PC-3 (cell line): Measurements from ENCODE around the gene TP53AIP1. TPM values are rescaled to one million over a fixed set of nuclear protein-coding genes. Genes with fewer than 3 reads are reported as not detected.

Experiments used
- ATAC-seq: fragments of 200-7000 bp; cut with Tn5 transposase; 2 replicates; pipeline ENCODE4 v1.9.1; 2020; ENCODE audit warnings: mild to moderate bottlenecking, moderate library complexity
- BruUV-seq: library from RNA; stranded (reverse); fragments of 400-500 nt; replicated peaks from 2 replicates; lab custom pipeline; 2021; lab: Mats Ljungman, UMichigan
- CTCF ChIA-PET: fragments of 300-600 bp; sonication (Branson Sonifier 250); formaldehyde crosslinking; loops from one replicate; lab custom pipeline; 2022; ENCODE audit warnings: antibody characterized with exemption; lab: Charles Lee
- POLR2A ChIA-PET: fragments of 300-600 bp; sonication (Branson Sonifier 250); formaldehyde crosslinking; loops from one replicate; lab custom pipeline; 2022; ENCODE audit warnings: antibody characterized with exemption; ENCODE audit not compliant: unreplicated experiment; lab: Charles Lee
- DNase-seq: peaks from one replicate; pipeline ENCODE4 v3.0.0-alpha.2; 2015
- H2AFZ ChIP-seq: fragments of 300-600 bp; sonication (generic); 2 replicates; pipeline ENCODE4 v1.6.0; 2016; ENCODE audit warnings: antibody characterized with exemption, low read length
- H3F3A ChIP-seq: fragments of 300-600 bp; sonication (generic); one replicate; pipeline ENCODE4 v1.6.0; 2017; ENCODE audit warnings: antibody characterized with exemption, low read length, control low read depth, mild to moderate bottlenecking; ENCODE audit not compliant: unreplicated experiment
- H3K27ac ChIP-seq: fragments of 300-600 bp; sonication (generic); 2 replicates; pipeline ENCODE4 v1.5.1; 2016; ENCODE audit warnings: mild to moderate bottlenecking, low read length
- H3K27me3 ChIP-seq: fragments of 300-600 bp; sonication (generic); 2 replicates; pipeline ENCODE4 v1.6.1; 2016; ENCODE audit warnings: low read length, mixed read lengths
- H3K36me3 ChIP-seq: fragments of 300-600 bp; sonication (generic); 2 replicates; pipeline ENCODE4 v1.6.1; 2016; ENCODE audit warnings: low read depth, mixed run types, low read length, mixed read lengths
- H3K4me1 ChIP-seq: fragments of 300-600 bp; sonication (generic); 2 replicates; pipeline ENCODE4 v1.5.1; 2016; ENCODE audit warnings: low read length; ENCODE audit not compliant: insufficient read depth
- H3K4me2 ChIP-seq: fragments of 300-600 bp; sonication (generic); 2 replicates; pipeline ENCODE4 v1.6.0; 2016; ENCODE audit warnings: low read length
- H3K4me3 ChIP-seq: fragments of 300-600 bp; sonication (generic); 2 replicates; pipeline ENCODE4 v1.5.1; 2016; ENCODE audit warnings: mild to moderate bottlenecking, low read length, mixed read lengths
- H3K79me2 ChIP-seq: fragments of 300-600 bp; sonication (generic); 2 replicates; pipeline ENCODE4 v1.6.1; 2017; ENCODE audit warnings: low read length, mixed read lengths
- H3K9ac ChIP-seq: fragments of 300-600 bp; sonication (generic); 2 replicates; pipeline ENCODE4 v1.6.0; 2016; ENCODE audit warnings: mild to moderate bottlenecking, low read length
- H3K9me2 ChIP-seq: fragments of 300-600 bp; sonication (generic); replicated peaks from 2 replicates; pipeline ENCODE4 v1.6.1; 2016; ENCODE audit warnings: mixed run types, low read length, mixed read lengths
- H3K9me3 ChIP-seq: fragments of 300-600 bp; sonication (generic); 2 replicates; pipeline ENCODE4 v1.6.1; 2016; ENCODE audit warnings: low read length, mixed read lengths
- H4K20me1 ChIP-seq: fragments of 300-600 bp; sonication (generic); 2 replicates; pipeline ENCODE4 v1.6.1; 2016; ENCODE audit warnings: low read length, mixed read lengths
- EZH2 ChIP-seq: fragments of 300-600 bp; sonication (generic); IDR thresholded peaks from one replicate; pipeline ENCODE4 v1.6.1; 2017; ENCODE audit warnings: antibody characterized with exemption, mild to moderate bottlenecking, low read length; ENCODE audit not compliant: unreplicated experiment
- EZH2phosphoT487 ChIP-seq: fragments of 300-600 bp; sonication (generic); IDR thresholded peaks from 2 replicates; pipeline ENCODE4 v1.6.1; 2018; ENCODE audit warnings: mild to moderate bottlenecking, antibody characterized with exemption, low read length, borderline replicate concordance
- intact Hi-C: fragments of 100-400 bp; cut with micrococcal nuclease; formaldehyde crosslinking; loops from 2 replicates; pipeline ENCODE4 v1.9.0; 2023
- total RNA-seq: library from RNA; depleted of rRNA; stranded (reverse); fragments of >200 nt; gene quantifications from 2 replicates; pipeline ENCODE4 v1.2.3, GENCODE V29; 2014
- TF ChIP-seq, protein P1 (sequence below): fragments of 300-600 bp; sonication (generic); conservative IDR thresholded peaks from 2 replicates; pipeline ENCODE4 v1.5.1; 2017; ENCODE audit warnings: antibody characterized with exemption, low read depth, mild to moderate bottlenecking, low read length

TP53AIP1 gene
- total RNA-seq, 1 experiment from 2014 or later = 0.58 TPM

DNA sequence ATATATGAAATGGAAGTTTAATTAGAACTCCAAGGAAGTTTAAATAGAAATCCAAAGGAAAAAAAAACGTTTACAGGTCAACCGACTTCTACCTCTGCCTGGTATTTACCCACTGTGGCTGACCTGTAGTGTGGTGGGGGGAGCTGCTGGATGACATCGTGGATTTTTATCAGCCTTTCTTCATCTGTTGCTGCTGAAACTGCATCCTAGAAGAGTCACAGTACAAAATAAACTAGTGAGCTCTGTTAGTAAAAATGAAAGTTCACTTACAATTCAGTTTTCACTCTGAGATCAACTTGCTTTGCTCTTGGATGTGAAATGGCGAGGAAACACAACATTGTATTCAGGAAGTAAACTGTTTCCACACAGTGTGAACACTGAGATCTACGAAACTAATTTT lies 43.2 kb upstream of the TP53AIP1 start:
- POLR2A ChIA-PET = no interaction called here
- intact Hi-C loops = no loop called here
- ATAC-seq (no peak), DNase-seq (no peak)
- Histone ChIP-seq H3F3A (no peaks in the 10 kb centered on the region), H3K27ac (no peak overlapping the region), H3K27me3 (no peaks in the 10 kb centered on the region), H3K4me1 (peaks cover 15% of the 10 kb centered on the region), H3K4me3 (no peak overlapping the region), H3K4me2 (no peak overlapping the region), H2AFZ (no peak overlapping the region), H3K9me3 (no peaks in the 10 kb centered on the region), H3K79me2 (no peaks in the 10 kb centered on the region), H4K20me1 (no peaks in the 10 kb centered on the region), H3K9me2 (no peaks in the 10 kb centered on the region), H3K9ac (no peak overlapping the region), H3K36me3 (no peaks in the 10 kb centered on the region; the same call in 1 of the 2 replicates)
- BruUV-seq = no TSS peak
- TF ChIP-seq, protein P1, sequence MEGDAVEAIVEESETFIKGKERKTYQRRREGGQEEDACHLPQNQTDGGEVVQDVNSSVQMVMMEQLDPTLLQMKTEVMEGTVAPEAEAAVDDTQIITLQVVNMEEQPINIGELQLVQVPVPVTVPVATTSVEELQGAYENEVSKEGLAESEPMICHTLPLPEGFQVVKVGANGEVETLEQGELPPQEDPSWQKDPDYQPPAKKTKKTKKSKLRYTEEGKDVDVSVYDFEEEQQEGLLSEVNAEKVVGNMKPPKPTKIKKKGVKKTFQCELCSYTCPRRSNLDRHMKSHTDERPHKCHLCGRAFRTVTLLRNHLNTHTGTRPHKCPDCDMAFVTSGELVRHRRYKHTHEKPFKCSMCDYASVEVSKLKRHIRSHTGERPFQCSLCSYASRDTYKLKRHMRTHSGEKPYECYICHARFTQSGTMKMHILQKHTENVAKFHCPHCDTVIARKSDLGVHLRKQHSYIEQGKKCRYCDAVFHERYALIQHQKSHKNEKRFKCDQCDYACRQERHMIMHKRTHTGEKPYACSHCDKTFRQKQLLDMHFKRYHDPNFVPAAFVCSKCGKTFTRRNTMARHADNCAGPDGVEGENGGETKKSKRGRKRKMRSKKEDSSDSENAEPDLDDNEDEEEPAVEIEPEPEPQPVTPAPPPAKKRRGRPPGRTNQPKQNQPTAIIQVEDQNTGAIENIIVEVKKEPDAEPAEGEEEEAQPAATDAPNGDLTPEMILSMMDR = no peak
- TF ChIP-seq EZH2phosphoT487 (no peak), EZH2 (no peak)
- CTCF ChIA-PET = no interaction called here

DNA sequence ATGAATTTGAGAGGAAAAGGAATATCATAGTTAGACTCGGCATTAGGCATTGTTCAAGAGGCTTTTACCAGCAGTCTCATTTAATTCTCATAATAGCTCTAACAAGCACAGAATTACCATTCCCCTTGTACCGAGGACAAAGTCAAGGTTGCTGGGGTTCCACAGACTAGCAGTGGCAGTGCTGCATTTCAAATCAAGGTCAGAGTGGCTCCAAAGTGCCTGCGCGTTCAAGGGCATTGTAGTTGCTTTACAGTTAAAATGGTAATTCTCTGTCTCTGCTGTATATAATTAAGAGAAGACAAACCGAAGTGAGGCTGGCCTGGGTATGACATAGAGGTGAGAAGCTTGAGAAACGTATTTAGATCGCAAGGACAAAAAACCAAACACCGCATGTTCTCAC lies 40.4 kb upstream of the TP53AIP1 start:
- Histone ChIP-seq H3K4me3 (no peak overlapping the region), H3K4me2 (no peak overlapping the region), H3K4me1 (peaks cover 15% of the 10 kb centered on the region), H4K20me1 (no peaks in the 10 kb centered on the region), H3K27me3 (no peaks in the 10 kb centered on the region), H3K9ac (no peak overlapping the region), H3K27ac (no peak overlapping the region), H2AFZ (no peak overlapping the region), H3K9me2 (no peaks in the 10 kb centered on the region), H3K79me2 (no peaks in the 10 kb centered on the region), H3K36me3 (peaks cover 7% of the 10 kb centered on the region; the same call in 1 of the 2 replicates), H3K9me3 (no peaks in the 10 kb centered on the region), H3F3A (no peaks in the 10 kb centered on the region)
- no TSS peak for BruUV-seq
- ATAC-seq (no peak), DNase-seq (no peak)
- ChIA-PET POLR2A (no interaction called here), CTCF (no interaction called here)
- no peak for TF ChIP-seq EZH2phosphoT487
- no peak for TF ChIP-seq EZH2
- TF ChIP-seq, protein P1 = no peak
- intact Hi-C loops = no loop called here

DNA sequence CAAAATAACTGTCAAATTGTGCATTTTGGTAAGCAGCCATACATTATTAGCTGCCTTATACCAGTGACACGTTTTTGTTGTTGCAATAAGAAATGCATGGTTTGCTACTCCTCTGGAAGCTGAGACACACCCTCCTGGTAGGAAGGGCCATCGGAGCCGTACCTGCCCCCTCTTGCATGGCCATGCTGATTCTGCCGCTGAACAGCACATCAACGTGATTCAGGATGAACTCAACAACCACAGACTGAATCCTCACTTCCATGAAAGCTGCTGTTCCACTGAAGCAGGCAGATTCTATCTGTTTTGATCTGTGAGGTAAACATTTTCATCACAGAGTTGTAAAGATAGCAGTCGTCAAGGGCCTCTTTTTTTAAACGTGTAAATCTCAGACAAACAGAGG lies 38.6 kb upstream of the TP53AIP1 start:
- ATAC-seq (peak; percentile 98), DNase-seq (peak; percentile 87)
- no TSS peak for BruUV-seq
- Histone ChIP-seq H3K4me1 (peaks cover 15% of the 10 kb centered on the region), H3K27ac (peak overlapping the region; percentile 34), H4K20me1 (no peaks in the 10 kb centered on the region), H3K4me2 (peak overlapping the region; percentile 8), H3K9me2 (no peaks in the 10 kb centered on the region), H3K9ac (no peak overlapping the region), H3K79me2 (no peaks in the 10 kb centered on the region), H3K9me3 (no peaks in the 10 kb centered on the region), H3K27me3 (no peaks in the 10 kb centered on the region), H3F3A (no peaks in the 10 kb centered on the region), H3K36me3 (peaks cover 7% of the 10 kb centered on the region; the same call in 1 of the 2 replicates), H2AFZ (no peak overlapping the region), H3K4me3 (no peak overlapping the region)
- CTCF ChIA-PET = no interaction called here
- intact Hi-C loops = no loop called here
- POLR2A ChIA-PET = no interaction called here
- no peak for TF ChIP-seq EZH2phosphoT487
- TF ChIP-seq EZH2 = no peak
- TF ChIP-seq, protein P1 = no peak
